Mesendoderm (in vitro differentiated cells): ENCODE results near the gene ARID5B.

Source experiments
- DNase-seq: peaks from one replicate; pipeline ENCODE4 v3.0.0; 2013
- H2AK5ac ChIP-seq: 2 replicates; pipeline ENCODE4 v1.6.1; 2013; ENCODE audit warnings: low read length, inconsistent platforms
- H2BK120ac ChIP-seq: 2 replicates; pipeline ENCODE4 v1.6.1; 2013; ENCODE audit warnings: low read depth, mild to moderate bottlenecking, low read length, moderate library complexity, mixed read lengths
- H2BK15ac ChIP-seq: replicated peaks from 2 replicates; pipeline ENCODE4 v1.6.1; 2013; ENCODE audit warnings: low read depth, mild to moderate bottlenecking, moderate library complexity
- H2BK5ac ChIP-seq: 2 replicates; pipeline ENCODE4 v1.6.1; 2013; ENCODE audit warnings: low read length, inconsistent platforms
- H3K18ac ChIP-seq: 2 replicates; pipeline ENCODE4 v1.6.1; 2013; ENCODE audit warnings: mild to moderate bottlenecking, low read length, mixed read lengths
- H3K23ac ChIP-seq: one replicate; pipeline ENCODE4 v1.6.1; 2013; ENCODE audit warnings: low read length
- H3K27ac ChIP-seq: 2 replicates; pipeline ENCODE4 v1.5.1; 2013; ENCODE audit warnings: low read depth, mild to moderate bottlenecking, inconsistent platforms, low read length, moderate library complexity
- H3K27me3 ChIP-seq: 2 replicates; pipeline ENCODE4 v1.6.1; 2013; ENCODE audit warnings: low read length, control low read depth, mild to moderate bottlenecking, inconsistent platforms; ENCODE audit not compliant: insufficient read depth, poor library complexity
- H3K36me3 ChIP-seq: 2 replicates; pipeline ENCODE4 v1.6.1; 2013; ENCODE audit warnings: low read length, inconsistent platforms; ENCODE audit not compliant: control insufficient read depth, insufficient read depth
- H3K4ac ChIP-seq: one replicate; pipeline ENCODE4 v1.6.1; 2013; ENCODE audit warnings: low read depth, mild to moderate bottlenecking, low read length, moderate library complexity
- H3K4me1 ChIP-seq: 2 replicates; pipeline ENCODE4 v1.6.1; 2013; ENCODE audit warnings: low read depth, low read length, inconsistent platforms; ENCODE audit not compliant: control insufficient read depth
- H3K4me2 ChIP-seq: 2 replicates; pipeline ENCODE4 v1.6.1; 2013; ENCODE audit warnings: low read length
- H3K4me3 ChIP-seq: 2 replicates; pipeline ENCODE4 v1.5.1; 2013; ENCODE audit warnings: mild to moderate bottlenecking, low read length
- H3K56ac ChIP-seq: one replicate; pipeline ENCODE4 v1.6.1; 2013; ENCODE audit warnings: low read length
- H3K79me1 ChIP-seq: 2 replicates; pipeline ENCODE4 v1.6.1; 2013; ENCODE audit warnings: low read length, inconsistent platforms
- H3K79me2 ChIP-seq: 2 replicates; pipeline ENCODE4 v1.6.1; 2013; ENCODE audit warnings: mild to moderate bottlenecking, low read length; ENCODE audit not compliant: control insufficient read depth, insufficient read depth
- H3K9ac ChIP-seq: 2 replicates; pipeline ENCODE4 v1.6.1; 2013; ENCODE audit warnings: low read length, inconsistent platforms
- H4K5ac ChIP-seq: one replicate; pipeline ENCODE4 v1.6.1; 2013; ENCODE audit warnings: low read length
- H4K8ac ChIP-seq: one replicate; pipeline ENCODE4 v1.6.1; 2013; ENCODE audit warnings: low read depth, mild to moderate bottlenecking, control low read depth, low read length, moderate library complexity
- WGBS: extraction: QIAGEN DNeasy Blood & Tissue Kit; methylation state at CpG from one replicate; pipeline ENCODE4 v1.1.7; 2013; ENCODE audit warnings: low lambda C conversion rate, missing lambda C conversion rate; ENCODE audit not compliant: insufficient coverage; ENCODE audit errors: extremely low coverage; 5-methylcytosine and 5-hydroxymethylcytosine counted together

Gene ARID5B

GRCh38 chr10:61910226-61910805 lies 8.8 kb downstream of the ARID5B start:
- Histone ChIP-seq H3K23ac (no peak overlapping the region), H3K18ac (no peak overlapping the region), H4K5ac (no peak overlapping the region), H3K4ac (no peak overlapping the region), H3K4me2 (no peak overlapping the region), H3K4me1 (no peaks in the 10 kb centered on the region), H2BK120ac (no peak overlapping the region), H2AK5ac (no peak overlapping the region), H3K56ac (no peak overlapping the region), H3K36me3 (no peaks in the 10 kb centered on the region), H3K79me1 (no peaks in the 10 kb centered on the region), H3K9ac (no peak overlapping the region), H2BK15ac (no peak overlapping the region), H3K79me2 (no peaks in the 10 kb centered on the region), H3K4me3 (no peak overlapping the region), H3K27me3 (no peaks in the 10 kb centered on the region), H3K27ac (no peak overlapping the region), H4K8ac (no peak overlapping the region), H2BK5ac (no peak overlapping the region)
- WGBS: no CpG with 5 or more reads among the region's 6 CpGs
- no peak for DNase-seq

GRCh38 chr10:61910894-61911293 lies 9.4 kb downstream of the ARID5B start:
- Histone ChIP-seq H3K79me2 (no peaks in the 10 kb centered on the region), H4K8ac (no peak overlapping the region), H3K18ac (no peak overlapping the region), H2BK120ac (no peak overlapping the region), H4K5ac (no peak overlapping the region), H3K56ac (no peak overlapping the region), H3K79me1 (no peaks in the 10 kb centered on the region), H3K23ac (no peak overlapping the region), H3K4me2 (no peak overlapping the region), H3K27me3 (no peaks in the 10 kb centered on the region), H3K4me3 (no peak overlapping the region), H3K4me1 (no peaks in the 10 kb centered on the region), H3K9ac (no peak overlapping the region), H2BK5ac (no peak overlapping the region), H2BK15ac (no peak overlapping the region), H2AK5ac (no peak overlapping the region), H3K27ac (no peak overlapping the region), H3K36me3 (no peaks in the 10 kb centered on the region), H3K4ac (no peak overlapping the region)
- no CpG with 5 or more reads among the region's 2 CpGs for WGBS
- no peak for DNase-seq

- H4K8ac ChIP-seq: no peak overlapping the region
- no CpG with 5 or more reads among the region's 5 CpGs for WGBS
- H3K9ac ChIP-seq: no peak overlapping the region
- no peak overlapping the region for H2AK5ac ChIP-seq
- no peak overlapping the region for H3K4ac ChIP-seq
- no peak overlapping the region for H3K4me3 ChIP-seq
- no peak overlapping the region for H2BK15ac ChIP-seq
- no peak overlapping the region for H3K4me2 ChIP-seq
- no peaks in the 10 kb centered on the region for H3K27me3 ChIP-seq
- H3K4me1 ChIP-seq: no peaks in the 10 kb centered on the region
- no peaks in the 10 kb centered on the region for H3K79me2 ChIP-seq
- no peak overlapping the region for H2BK120ac ChIP-seq
- no peak for DNase-seq
- no peak overlapping the region for H2BK5ac ChIP-seq
- no peak overlapping the region for H3K18ac ChIP-seq
- no peak overlapping the region for H4K5ac ChIP-seq
- H3K36me3 ChIP-seq: no peaks in the 10 kb centered on the region
- no peaks in the 10 kb centered on the region for H3K79me1 ChIP-seq
- no peak overlapping the region for H3K23ac ChIP-seq
- no peak overlapping the region for H3K56ac ChIP-seq
- no peak overlapping the region for H3K27ac ChIP-seq
Measured at GRCh38 chr10:61911425-61911824, 9.9 kb downstream of the ARID5B start.

GRCh38 chr10:61912981-61913380 lies 11.5 kb downstream of the ARID5B start:
- H2AK5ac ChIP-seq: no peak overlapping the region
- no peak overlapping the region for H3K4me3 ChIP-seq
- H2BK15ac ChIP-seq: no peak overlapping the region
- H3K18ac ChIP-seq: no peak overlapping the region
- no peak overlapping the region for H4K5ac ChIP-seq
- no peaks in the 10 kb centered on the region for H3K4me1 ChIP-seq
- H3K27ac ChIP-seq: no peak overlapping the region
- H2BK5ac ChIP-seq: no peak overlapping the region
- WGBS: no CpG with 5 or more reads among the region's 2 CpGs
- no peaks in the 10 kb centered on the region for H3K79me2 ChIP-seq
- H3K4me2 ChIP-seq: no peak overlapping the region
- no peak overlapping the region for H3K23ac ChIP-seq
- H3K9ac ChIP-seq: no peak overlapping the region
- DNase-seq: no peak
- no peak overlapping the region for H3K56ac ChIP-seq
- no peaks in the 10 kb centered on the region for H3K36me3 ChIP-seq
- H4K8ac ChIP-seq: no peak overlapping the region
- no peak overlapping the region for H3K4ac ChIP-seq
- no peaks in the 10 kb centered on the region for H3K27me3 ChIP-seq
- H3K79me1 ChIP-seq: no peaks in the 10 kb centered on the region
- no peak overlapping the region for H2BK120ac ChIP-seq

- no CpG with 5 or more reads among the region's 1 CpG for WGBS
- Histone ChIP-seq H2AK5ac (no peak overlapping the region), H3K4ac (no peak overlapping the region), H3K79me1 (no peaks in the 10 kb centered on the region), H3K9ac (no peak overlapping the region), H3K79me2 (no peaks in the 10 kb centered on the region), H3K36me3 (no peaks in the 10 kb centered on the region), H2BK15ac (no peak overlapping the region), H3K4me3 (no peak overlapping the region), H3K27me3 (no peaks in the 10 kb centered on the region), H3K4me1 (no peaks in the 10 kb centered on the region), H2BK5ac (no peak overlapping the region), H3K23ac (no peak overlapping the region), H3K4me2 (no peak overlapping the region), H2BK120ac (no peak overlapping the region), H4K5ac (no peak overlapping the region), H3K56ac (no peak overlapping the region), H3K18ac (no peak overlapping the region), H3K27ac (no peak overlapping the region), H4K8ac (no peak overlapping the region)
- DNase-seq: no peak
Measured at GRCh38 chr10:61918140-61918539, 16.6 kb downstream of the ARID5B start.

GRCh38 chr10:61918989-61919388 lies 17.5 kb downstream of the ARID5B start:
- no peak for DNase-seq

More at GRCh38 chr10:61918989-61919388, 17.5 kb downstream of the ARID5B start:
- Histone ChIP-seq H3K56ac (no peak overlapping the region), H3K4me3 (no peak overlapping the region), H3K9ac (no peak overlapping the region), H4K8ac (no peak overlapping the region), H3K4me1 (no peaks in the 10 kb centered on the region), H3K27ac (no peak overlapping the region), H2BK5ac (no peak overlapping the region), H3K23ac (no peak overlapping the region), H4K5ac (no peak overlapping the region), H2AK5ac (no peak overlapping the region), H3K4me2 (no peak overlapping the region), H2BK120ac (no peak overlapping the region), H3K79me2 (no peaks in the 10 kb centered on the region), H3K36me3 (no peaks in the 10 kb centered on the region), H3K79me1 (no peaks in the 10 kb centered on the region), H2BK15ac (no peak overlapping the region), H3K4ac (no peak overlapping the region), H3K18ac (no peak overlapping the region), H3K27me3 (no peaks in the 10 kb centered on the region)
- no CpG with 5 or more reads among the region's 4 CpGs for WGBS
